NCI-H1436 treated with DMSO at 0.1 percent for 48 hours (cell line): ENCODE measurements around the gene VGLL4.
"Not testable (repeated sequence)": the region's sequence is repeated elsewhere in the genome, so short reads cannot be mapped to it uniquely, and the experiment has no call there.

Experiments used
- DNase-seq: peaks from one replicate; lab custom pipeline; 2025; lab: John Stamatoyannopoulos, UW

VGLL4 gene

DNA sequence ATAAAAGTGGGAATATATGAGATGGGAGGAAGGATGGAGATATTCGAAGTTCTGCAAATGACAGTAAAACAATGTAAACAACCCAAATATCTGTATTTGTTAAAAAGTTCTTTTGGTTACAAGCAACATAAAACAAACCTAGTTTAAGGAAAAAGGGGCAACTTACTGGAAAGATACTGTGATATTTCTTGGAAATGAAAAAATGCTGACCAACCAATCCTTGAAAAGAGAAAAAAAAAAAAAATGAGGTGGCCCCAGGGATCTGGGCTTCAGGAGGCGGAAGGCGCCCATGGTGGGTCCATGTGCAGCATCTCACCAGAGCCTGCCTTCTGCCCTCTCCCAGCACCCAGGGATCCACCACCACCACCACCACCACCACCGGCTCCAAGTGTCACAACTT, 59.1 kb downstream of the VGLL4 start:
- no peak for DNase-seq

DNA sequence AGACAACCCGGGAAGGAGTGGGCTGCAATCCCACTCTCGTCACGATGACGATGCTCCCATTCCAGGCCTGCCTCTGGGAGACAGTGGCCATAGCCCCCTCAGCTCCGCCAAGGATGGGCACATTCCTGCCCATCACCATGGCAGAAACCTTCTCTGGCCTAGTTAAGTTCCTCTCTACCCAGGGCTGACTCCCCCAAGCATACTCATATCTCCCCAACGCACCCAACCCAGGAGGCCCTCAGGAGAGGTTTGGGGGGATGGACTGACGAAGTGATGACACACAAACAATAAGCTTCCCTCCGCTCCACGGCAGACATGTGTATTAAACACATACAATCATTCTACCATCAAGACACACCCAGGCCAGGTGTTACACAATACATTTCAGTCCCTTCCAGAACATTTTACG, 60.1 kb downstream of the VGLL4 start:
- no peak for DNase-seq

DNA sequence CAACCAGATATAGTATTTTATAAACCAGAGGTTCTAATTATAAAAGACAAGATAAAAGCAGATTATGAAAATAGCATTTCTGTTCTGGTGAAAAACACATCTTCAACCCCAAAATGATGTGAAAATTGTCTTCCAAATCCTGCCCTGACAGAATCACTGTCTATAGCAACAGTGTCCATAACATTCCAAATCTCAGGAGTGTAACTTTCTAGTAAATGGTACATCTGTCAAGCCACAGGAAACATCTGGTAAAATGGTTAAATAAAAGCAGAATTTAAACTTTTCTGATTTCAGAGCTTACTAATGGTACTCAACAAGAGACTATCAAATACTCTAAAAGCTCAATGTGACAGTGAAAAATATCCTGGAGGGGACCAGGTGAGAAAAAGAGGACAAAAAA, 60.5 kb downstream of the VGLL4 start:
- no peak for DNase-seq

DNA sequence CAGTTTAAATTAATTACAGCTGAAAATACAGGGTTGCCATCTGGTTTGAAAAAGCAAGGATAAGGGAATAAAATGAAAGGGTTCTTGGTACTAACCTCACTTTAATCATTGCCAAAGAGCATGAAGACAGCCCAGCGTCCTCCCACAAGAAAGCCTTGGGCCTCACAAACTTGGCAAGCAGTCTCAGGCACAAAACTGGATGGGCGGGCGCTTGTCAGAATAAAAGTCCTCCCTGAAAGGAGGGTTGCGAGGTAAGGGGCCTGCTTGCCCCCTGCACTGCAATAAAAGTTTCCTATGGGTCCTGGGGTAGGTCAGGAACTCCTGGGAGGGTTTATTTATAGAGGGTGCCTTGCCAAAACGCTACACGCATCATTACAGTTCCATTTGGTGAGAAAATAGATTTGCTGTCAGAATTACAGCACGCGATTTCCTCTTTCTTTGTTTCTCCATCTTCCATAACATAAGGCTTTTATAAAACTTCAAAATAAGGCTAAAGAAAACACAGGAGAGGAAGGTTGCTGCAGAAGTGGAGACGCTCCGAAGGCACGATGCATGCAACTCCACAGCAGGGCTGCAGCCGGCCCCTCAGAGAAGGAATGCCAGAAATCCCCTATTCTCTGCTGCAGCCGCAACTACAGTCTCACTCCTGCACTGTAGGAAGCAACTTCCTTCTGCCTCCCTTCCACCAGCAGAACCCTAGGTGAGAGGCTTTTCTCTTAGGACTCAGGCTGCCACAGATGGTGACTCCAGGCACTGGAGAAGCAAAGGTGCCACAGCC, 61.3 kb downstream of the VGLL4 start:
- no peak for DNase-seq

DNA sequence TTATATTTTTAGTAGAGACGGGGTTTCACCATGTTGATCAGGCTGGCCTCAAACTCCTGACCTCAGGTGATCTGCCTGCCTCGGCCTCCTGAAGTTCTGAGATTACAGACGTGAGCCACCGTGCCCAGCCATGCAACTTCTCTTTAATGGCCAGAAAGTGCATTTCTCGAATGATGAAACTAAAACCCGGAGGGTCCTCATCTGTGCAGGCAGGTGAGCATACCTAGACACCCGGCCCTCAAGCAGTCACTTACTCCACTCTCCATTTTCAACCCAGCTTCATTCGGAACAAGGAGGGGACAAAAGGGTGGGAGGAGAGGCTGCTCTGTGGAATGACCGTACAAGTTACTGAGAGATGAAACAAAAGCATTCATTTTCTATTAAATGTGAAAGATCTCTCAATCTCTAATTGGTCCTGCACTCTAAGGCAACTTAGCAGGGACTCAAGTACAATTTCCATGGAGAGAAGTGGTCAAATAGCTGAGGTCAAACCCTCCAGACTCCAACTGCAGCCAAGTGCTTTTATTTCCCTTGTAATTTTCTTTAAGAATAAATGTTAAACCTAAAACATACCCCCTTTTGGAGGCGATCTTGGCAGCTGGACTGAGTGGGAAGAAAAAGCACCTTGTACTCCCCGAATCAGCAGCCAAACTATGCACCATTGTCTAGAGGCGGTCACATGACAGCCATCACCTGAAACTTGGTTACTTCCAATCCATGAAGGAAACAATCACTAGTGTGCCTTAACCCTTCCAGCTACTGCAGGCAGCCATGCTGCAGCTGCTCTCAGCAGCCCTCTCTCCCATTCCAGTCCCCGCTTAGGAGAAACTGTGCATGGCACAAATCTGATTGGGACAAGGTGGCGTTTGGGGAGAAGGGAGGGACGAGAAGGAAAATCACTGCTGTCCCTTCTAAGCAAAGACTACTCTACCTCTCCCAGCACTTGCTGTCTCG, 62.2 kb downstream of the VGLL4 start:
- no peak for DNase-seq

DNA sequence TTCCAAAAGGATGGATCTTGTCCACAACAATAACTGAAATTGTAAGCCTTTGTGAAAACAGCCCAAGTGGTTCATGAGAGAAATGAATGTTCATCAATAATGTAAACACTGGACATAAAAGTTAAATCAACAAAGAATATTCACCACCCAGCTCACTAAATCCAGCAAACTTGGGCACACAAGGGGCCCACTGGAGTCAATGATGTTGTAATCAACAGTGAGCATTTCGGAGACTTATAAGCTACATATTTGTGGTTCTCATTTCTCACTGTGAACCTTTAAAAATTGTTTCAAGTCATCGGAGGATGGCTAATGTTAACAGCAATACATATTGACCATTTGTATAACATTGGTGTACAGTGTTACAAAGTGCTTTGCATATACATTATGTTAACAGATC, 63.1 kb downstream of the VGLL4 start:
- DNase-seq: no peak

DNA sequence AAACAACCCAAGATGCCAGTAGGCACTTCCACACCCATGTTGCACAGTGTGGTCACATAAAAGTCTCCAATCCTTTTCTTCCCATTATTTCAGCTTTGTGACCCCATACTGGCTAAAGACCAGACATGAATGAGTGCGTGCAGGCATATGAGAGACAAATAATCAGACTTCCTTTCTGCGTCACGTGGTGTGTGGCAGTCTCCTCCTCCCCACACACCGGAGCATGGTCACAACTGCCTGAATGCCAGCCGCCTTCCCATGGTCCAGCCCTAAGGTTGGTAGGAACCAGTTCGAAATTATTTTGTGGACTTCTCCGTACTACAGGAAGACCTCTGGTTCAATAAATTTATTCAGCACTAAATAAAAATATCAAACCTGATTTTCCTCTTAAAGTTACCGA, 65.5 kb downstream of the VGLL4 start:
- no peak for DNase-seq

DNA sequence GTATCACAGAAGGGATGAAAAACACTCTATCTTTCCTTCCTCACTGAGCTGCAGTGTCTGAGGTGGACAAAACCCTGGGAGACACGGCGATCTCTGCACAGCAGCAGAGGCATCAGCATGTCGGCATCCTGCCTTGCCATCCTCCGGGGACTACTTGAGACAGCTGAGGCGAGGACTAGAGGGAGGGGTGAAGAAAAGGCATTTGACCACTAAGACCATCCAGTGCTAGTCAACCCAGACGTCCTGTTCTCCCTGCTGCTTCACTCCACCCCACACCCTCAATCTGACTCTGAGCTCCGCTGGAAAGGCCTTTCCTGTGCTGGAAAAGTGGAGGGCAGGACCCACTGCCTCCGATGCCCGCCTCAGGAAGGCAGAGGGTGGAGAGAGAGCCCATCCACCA, 67.3 kb downstream of the VGLL4 start:
- no peak for DNase-seq

DNA sequence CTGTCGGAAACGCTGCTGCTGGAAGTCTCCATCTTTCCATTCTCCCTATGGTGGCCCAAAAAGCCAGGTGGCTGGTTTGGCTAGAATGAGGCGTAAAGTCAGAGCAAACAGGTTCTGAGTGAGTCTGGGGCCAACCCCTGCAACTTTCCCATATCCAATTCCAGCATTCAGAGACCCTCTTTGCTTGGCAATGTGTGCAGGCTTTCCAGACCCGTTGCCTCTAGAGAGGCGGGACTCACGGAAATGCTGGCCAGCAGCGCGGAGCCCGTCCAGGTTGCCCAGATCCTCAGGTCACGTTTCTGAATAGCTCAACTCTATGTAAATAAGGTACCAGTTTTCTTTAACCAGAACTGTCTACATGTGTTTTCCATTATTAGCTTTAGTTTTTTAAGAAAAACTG, 68.0 kb downstream of the VGLL4 start:
- DNase-seq: no peak

DNA sequence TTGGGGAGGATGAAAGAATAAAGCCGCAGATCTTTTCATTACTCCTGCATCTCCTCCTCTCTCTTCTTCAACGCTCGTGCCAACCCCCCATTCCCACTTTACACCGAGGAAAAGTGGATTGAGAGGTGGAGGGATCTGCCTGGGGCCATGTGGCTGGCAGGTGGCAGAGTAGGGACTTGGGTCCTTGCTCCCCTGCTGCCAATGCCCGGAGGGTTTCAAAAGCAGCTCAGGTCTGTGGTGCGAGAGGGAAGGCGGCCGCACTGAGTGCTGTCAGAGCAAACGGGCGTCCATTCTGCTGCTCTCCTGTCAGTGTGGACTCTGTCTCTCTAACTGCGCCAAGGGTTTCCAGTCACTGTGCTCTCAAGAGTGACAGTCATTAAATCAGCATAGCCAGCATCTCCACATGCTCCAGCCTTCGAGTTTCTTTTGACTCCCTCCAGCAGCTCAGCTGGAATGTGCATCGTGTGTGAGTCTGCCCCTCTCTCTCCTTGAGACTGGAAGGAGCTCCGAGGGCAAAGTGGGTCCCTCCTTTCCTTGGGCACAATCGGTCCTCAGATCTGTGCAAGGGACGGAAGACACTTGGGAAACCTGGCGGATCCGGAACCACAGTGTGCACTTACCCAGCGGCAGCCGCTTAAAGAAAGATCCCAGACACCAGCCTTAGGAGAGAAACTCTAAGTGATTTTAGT, 68.6 kb downstream of the VGLL4 start:
- DNase-seq: no peak

DNA sequence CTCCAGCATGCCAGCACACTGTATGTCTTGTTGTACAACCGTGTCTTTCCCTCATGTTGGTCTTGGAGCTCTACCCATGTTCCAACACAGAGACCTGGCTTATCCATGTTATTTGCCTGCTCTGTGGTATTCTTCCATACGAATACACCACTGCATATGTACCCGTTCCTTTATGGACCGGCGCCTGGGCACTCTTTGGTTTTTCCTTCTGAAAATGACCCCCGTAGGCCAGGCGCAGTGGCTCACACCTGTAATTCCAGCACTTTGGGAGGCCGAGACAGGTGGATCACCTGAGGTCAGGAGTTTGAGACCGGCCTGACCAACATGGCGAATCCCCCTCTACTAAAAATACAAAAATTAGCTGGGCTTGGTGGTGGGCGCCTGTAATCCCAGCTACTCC, 71.1 kb downstream of the VGLL4 start:
- DNase-seq: not testable (repeated sequence)

DNA sequence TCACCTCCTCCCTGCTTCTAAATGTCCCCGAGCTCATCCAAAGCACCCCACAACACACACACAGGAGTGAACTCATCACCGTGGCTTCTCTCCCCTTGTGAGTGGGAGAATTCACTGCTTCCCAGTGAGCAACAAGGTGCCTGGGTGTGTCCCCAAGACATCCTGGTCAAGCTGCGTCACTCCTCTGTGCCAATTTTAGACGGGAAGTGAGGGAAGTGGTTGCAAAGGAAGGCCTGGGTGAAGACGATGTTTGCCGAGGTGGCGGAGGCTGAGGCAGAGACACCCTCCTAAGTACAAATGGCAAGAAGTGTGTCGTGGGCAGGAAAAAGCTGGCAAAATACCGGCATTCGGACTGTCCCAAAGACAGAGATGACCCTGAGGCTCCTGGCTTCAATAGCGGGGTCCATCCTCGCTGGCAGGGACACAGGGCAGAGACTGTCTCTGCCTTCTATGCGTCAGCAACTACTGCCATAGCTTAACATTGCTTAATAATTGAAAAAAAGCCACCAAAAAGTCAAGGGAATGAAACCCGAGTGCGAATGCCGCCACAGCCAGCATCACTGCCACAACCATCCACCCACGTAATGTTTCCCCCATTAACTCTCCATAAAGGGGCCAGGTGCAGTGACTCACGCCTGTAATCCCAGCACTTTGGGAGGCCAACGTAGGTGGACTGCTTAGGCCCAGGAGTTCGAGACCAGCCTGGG, 72.8 kb downstream of the VGLL4 start:
- DNase-seq: no peak

DNA sequence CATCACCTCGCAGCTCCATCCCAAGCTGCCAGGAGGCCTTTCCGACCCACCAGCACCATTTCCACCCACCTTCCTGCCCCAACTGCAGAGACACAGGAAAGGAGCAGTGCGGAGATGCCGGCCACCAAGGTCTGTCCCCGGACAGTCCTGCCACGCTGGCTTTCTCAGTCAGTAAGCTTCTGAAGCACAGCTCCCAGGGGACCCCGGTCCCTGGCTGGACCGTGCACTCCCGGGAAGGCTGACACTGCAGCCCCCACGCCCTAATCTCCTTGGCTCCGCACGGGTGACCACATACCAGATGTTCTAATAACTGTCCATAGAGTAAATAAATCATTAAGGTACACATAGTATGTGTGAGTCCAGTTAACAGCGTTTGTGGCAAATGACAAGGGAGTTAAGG, 73.5 kb downstream of the VGLL4 start:
- DNase-seq: no peak

DNA sequence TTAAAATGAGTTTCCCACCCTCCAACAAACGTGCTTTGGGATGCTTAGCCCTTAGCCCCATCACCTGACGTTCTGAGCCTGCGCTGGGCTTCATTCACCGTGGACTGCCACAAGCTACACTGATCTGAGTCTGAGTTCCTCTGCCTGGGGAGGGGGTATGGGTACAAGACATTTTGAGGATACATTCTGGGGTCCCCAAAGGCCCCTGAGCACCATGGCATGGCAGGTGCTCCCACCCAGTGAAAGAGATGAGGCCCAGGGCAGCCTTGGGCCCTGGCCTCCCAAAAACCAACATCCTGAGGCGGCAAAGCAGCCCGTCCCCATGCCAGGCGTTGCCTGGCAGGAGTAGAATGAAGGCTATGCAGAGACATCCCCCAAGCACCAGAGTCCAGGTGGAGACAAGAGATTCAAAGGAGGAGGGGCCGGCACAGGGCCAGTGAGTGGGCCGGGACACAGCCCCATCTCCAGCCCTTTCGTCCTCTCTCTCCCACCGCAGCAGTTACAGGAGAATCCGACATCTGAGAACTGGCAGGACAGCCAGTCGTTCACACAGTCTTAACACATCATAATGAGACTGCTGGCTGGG, 74.5 kb downstream of the VGLL4 start:
- DNase-seq: no peak

DNA sequence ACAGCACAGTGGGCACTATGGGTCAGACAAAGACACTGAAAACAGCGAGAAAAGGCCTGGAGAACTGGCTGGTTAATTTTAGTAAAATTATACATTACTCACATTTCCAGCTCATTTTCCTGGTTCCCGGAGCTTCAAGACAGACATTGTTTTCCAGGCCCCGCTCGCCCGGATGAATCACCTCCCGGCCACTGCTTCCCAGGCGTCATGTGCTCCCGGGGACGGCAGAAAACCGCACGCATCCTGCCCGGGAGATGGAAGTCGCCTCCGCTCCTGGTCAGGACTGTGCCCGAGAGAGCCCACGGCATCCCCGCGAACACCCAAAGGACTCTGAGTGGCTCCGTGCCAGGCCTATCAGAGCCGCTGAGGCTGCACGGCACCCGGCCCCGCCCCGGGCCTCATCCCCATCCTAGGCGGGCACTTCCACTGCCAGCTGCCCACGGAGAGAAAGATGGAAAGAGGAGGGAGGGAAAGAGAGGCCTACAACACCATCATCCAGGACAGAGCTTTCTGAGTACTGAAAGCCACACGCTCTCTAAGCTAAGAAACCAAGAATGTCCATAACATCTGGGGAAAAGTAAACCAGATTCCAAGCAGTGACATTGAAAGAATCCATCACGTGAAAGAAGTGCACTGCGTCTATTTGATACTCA, 75.1 kb downstream of the VGLL4 start:
- DNase-seq: no peak

DNA sequence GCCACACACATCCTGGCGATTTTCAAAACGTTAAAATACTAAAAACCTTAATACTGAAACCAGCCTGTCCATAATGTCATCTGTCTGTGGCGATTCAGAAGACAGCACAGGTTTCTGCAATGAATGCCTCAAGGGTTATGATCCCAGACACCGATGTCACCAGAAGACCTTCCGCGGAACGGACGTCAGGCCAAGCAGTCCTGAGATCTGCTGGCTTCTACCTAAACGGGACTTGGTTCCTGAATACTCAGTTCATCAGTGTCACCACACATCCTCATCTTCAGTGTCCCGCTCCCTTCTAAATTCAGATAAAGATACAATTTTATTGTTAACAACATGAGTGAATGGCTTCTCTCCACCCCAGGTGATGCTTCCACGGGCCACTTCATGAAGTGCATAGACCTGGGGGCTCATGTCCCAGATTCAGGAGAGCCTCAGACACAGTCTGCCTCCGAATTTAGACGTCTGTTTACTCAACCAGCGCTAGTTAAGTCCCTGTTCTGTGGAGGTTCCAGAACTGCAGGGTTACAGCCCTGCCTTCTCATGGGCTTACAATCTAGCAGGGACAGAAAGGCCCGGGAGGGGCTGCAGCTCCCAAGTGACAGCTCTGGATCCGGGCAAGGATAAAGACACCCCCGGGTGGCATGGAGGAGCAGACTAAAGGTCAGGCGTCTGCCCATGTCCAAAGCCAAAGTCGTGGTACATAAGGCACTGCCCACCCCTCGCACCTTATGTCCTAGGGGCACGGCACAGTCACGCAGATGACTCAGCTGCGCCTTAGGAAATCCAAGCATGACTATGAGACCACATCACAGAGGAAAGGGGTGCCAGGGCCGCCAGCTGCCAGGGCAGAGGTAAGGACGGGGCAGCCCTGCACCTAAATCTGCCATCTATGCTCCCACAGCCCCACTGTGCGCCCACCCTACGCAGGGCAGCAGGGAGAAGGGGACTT, 75.9 kb downstream of the VGLL4 start:
- no peak for DNase-seq

DNA sequence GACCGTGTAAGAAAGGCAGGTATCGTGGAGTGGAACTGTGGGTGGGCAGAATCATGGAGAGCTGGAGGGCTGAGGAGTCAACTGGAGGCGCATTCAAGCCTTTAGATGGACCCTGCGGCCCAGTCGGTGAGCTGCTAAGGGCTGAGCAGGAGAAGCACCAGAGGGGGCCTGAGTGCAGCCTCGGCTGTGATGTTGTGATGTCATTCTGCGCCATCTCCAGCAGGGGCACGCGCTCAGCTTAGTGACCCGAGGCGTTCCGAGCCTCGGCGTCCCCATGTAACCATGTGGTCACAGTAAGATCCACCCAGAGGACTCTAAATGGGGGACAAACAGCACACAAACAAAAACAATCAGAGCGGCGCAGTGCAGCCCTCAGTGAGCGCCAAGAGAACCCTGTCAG, 76.8 kb downstream of the VGLL4 start:
- DNase-seq: no peak

DNA sequence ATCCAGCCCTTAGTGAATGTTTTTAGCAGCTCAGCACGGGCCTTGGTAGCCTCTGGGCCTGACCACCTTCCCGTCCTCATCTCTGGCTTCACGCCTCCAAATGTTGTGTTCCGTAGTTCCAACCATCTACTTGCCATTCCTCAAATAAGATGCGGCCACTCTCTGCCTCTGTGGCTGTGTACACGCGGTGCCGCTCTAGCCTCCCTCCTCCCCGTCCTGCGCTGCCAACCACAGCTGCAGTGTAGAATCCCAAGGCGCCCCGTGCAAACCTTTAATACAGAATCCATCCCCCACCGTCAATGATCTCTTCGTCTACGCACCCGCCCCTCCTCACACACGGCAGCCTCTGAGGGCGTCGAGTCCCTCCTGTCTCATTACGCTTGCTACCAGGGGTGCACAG, 77.2 kb downstream of the VGLL4 start:
- no peak for DNase-seq

DNA sequence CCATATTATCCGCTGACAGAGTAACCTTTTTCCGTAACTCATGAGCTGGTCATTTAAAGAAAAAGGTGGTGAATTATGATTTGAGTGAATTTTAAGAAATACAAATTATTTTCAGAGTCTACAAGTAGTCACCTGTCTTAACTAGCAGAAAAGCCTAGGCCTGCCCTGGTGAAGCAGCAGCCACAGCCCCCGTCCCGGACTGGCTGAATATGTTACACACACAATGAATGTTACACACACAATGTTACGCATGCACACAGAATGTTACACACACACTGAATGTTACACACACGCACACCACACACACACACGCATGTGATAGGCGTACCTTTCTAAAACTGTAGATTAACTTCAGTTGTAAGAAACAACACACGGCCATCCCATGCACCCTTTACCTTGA, 77.8 kb downstream of the VGLL4 start:
- DNase-seq: no peak

DNA sequence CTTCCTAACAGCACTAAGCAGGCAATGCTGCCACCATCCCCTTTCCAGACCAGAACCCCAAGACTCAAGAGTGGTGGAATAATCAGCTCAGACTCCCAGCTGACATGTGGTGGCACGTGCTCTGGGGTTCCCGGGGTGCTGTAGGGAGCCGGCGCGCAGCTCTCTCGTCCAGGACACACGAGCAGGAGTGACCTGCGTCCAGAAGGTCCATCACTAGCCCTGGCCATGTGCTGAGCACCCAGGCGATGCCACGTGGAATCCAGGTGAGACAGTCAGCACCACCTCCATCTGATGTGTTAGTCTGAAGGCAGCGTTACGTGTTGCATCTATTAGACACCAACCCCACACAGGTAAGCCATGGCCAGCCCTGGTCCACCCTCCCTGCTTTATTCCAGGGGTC, 78.2 kb downstream of the VGLL4 start:
- no peak for DNase-seq
